GM21737 (cell line): ENCODE measurements around the gene SPATC1L.

Experiments
- ATAC-seq: cut with Tn5 transposase; IDR thresholded peaks from one replicate; pipeline ENCODE4 v1.9.1; 2021; ENCODE audit warnings: mild to moderate bottlenecking, moderate library complexity; ENCODE audit not compliant: unreplicated experiment

The SPATC1L gene

DNA sequence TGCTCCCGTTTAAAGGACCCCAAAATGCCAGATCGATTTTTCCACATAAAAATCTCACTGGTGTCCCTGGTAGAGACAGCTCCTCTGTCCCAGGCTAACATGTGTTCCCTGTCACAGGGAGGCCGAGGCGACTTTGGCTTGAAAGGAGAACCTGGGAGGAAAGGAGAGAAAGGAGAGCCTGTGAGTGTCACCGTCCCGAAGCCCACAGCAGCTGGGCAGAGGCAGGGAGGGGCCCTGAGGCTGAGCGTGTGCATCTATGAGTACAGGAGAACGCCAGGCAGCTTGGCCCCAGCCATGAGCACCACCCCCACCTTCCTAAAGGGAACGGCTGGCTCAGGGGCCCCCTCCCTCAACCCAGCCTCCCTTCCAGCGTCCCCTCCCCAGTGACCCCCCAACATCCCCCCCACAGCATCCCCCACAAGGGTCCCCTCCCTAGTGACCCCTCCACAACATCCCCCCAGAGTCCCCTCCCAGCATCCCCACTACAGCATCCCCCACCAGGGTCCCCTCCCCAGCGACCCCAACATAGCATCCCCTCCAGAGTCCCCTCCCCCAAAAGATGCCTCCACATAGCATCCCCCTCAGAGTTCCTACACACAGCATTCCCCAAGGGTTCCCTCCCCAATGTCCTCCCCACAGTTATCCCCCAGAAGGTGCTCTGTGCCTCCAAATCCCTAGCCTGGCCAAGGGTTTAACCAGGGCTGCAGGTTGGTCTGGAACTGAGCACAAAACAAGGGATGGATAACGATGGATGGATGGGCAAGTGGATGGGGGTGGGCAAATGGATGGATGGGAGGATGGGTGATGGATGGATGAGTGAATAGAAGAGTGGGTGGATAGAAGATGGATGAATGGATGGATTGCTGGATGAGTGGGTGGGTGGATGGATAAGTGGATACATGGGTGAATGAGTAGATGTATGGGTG, 61.2 kb downstream of the SPATC1L start:
- ATAC-seq, result no peak

DNA sequence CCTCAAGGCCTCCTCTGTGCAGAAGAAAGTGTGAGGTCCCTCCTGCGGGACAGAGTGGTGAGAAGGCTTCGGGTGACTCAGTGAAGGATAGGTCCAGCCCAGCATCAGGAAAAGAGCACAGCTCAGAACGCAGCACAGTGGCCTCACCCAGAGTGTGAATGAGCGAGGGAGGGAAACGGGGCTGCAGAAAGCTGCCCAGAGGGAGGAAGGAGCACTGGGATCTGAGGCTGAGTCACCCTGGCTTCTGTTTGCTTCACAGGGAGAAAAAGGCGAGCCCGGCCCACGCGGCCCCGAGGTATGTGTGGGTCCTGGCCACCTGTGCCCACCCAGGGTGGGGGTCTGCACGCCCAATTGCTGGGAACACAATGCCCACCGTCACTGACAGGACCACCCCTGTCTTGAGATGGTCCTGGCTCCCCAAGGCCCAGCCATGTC, 62.0 kb downstream of the SPATC1L start:
- ATAC-seq, result no peak

DNA sequence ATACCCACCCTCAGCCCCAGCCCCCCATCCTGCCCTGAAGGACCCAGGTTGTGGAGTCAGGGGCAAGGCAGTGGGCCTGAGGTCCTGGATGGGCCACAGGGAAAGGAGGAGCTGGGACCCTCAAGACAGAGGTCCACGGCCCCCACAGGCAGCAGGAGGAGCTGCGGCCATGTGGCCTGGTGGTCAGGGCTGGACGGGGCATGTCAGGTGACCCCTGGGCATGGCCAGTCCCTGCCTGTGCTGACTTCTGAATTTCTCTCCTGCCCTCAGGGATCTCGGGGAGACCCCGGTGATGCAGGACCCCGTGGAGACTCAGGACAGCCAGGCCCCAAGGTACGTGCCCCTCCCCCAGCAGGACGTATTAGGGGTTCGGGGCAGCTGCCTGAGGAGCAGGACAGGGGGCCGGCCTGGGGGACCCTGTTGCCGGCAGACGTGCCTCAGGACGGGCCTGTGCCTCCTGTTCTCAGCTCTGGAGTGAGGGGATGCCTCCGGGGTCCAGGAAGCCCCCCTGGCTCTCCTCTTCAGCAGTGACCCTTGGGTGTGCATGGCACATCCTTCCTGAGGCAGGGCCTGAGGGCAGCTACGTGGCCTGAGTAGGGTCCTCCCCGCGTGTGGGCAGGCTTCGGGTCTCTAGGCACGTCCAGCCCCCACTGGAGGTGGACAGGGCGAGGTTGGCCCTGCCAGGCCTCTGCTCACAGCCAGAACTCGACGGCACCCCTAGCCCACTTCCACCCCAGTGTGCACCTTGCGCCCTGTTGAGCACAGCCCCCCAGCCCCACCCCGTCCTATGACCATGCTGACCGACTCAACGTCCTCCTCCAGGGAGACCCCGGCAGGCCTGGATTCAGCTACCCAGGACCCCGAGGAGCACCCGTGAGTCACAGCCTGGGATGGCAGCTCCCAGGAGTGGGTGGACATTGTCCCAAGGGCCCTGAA, 62.7 kb downstream of the SPATC1L start:
- no peak for ATAC-seq

DNA sequence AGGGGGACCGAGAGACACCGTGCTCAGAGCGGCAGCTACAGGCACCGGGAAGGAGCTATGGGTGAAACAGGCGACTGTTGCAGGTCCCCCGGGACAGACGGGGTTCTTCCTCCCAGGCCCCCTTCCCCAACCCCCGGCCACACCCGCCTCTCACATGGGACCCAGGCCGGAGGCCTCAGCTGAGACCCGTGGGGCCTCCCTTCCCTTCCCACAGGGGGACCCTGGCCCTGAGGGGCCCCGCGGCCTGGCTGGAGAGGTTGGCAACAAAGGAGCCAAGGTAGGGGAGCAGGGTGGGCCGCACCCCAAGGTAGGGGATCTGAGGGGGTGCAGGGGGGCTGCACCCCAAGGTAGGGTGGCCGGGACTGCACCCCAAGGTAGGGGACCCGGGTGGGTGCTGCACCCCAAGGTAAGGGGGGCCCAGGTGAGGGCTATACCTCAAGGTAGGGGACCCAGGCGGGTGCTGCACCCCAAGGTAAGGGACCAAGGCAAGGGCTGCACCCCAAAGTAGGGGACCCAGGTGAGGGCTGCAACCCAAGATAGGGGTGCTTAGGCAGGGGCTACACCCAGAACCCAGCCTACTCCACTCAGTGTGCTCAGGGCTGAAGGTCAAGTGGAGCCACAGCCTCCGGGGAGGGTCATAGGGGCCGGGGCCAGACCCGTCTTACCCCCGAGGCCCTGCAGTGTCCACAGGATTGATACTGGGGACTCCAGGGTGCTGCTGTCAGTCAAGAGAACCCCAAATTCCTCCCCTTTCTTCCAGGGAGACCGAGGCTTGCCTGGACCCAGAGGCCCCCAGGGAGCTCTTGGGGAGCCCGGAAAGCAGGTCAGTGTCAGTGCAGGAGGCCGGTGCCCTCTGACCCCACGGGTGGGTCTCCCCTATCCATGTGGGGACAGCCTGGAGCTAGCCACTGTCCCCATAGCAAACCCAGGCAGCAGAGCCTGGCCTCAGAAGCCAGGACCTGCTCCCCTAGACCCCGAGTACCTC, 63.7 kb downstream of the SPATC1L start:
- no peak for ATAC-seq

GRCh38 chr21:46119637-46120271, 64.5 kb downstream of the SPATC1L start:
- no peak for ATAC-seq

GRCh38 chr21:46119144-46119636, 65.1 kb downstream of the SPATC1L start:
- ATAC-seq, result no peak

DNA sequence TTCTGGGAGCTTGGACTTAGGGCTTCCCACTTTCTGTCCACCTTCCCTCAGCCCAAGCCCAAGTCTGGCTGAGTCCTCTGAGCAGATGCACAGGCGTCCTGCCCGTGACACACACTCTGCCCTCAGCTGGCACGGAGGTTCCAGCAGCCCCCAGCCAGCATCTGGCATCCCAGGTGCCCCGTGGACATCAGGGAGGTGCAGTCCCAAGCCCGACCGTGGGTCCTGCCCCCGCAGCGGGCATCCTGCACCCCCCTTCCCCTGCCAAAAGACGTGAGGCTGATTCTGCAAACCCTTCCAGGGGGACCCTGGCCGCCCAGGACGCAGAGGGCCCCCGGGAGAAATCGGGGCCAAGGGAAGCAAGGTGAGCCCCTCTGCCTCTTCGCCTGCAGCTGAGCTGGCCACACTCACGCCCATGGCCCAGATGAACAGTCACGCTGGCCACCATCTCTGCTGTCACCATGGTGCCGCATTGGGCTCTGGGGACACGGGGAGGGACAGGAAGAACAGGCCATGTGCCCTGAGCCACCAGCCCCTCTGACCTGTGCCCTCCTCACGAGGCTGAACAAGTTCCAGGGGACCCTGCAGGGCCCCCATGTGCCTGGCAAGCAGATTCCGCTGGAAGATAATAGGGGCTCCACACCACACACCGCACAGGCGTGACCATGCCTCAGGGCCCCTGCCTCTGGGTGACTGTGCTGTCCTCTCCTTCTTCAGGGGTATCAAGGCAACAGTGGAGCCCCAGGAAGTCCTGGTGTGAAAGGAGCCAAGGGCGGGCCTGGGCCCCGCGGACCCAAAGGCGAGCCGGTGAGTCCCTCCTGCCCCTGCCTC, 65.7 kb downstream of the SPATC1L start:
- no peak for ATAC-seq

DNA sequence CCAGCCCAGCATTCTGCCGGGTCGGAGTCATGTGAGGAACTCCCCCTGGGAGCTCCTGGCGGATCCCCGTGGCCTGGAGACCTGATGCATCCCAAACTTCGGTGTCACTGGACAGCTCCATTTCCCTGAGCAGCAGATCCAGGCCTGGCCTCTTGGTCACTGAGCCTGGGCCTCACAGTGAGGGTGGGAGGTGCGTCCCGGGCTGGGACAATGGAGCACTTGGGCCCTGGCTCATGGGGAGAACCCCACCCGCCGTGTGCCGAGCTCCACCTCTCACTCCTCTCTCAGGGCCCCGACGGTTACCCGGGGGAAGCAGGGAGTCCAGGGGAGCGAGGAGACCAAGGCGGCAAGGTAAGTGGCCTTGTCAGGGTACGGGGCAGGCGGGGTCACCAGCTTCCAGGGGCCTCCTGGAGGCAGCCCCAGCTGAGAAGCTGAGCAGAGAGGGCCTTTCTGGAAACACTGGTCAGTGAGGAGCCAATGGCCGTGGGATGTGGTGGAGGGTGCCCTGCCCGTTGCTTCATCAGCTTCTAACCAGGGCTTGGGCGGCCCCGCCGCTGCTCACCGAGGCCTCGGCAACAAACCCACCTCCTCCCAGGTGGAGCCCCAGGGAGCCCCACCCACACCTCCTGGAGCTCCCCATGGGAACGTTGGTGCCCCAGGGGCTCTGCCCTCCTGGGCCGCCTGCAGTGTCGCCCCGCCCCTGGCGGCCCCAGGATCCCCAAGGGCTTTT, 66.5 kb downstream of the SPATC1L start:
- ATAC-seq, result no peak

GRCh38 chr21:46116776-46117585, 67.3 kb downstream of the SPATC1L start:
- ATAC-seq, result no peak

DNA sequence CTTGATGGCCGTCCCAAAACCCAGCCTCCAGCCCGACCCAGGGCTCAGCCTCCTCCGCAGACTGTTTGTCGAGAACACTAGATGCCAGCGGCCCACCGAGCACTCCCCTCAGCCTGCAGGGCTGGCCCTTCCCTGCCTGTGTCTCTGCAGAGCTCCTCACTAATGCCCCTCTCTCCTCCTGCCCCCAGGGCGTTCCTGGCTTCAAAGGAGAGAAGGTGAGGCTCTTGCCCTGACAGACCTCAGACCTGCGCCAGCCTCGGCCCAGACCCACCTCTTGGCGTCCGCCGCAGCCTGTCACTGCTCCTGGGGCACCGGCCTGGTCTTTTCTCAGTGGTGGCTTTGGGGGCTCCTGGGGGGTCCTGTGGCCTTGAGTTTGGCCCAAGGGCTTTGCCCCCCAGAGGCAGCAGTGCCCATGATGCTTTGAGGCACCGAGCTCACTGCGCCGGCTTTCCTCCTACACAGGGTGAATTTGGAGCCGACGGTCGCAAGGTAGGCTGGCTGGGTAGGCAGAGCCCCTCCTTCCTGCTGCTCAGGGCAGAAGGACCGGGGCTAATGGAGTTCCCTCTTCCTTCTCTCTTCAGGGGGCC, 68.0 kb downstream of the SPATC1L start:
- no peak for ATAC-seq

DNA sequence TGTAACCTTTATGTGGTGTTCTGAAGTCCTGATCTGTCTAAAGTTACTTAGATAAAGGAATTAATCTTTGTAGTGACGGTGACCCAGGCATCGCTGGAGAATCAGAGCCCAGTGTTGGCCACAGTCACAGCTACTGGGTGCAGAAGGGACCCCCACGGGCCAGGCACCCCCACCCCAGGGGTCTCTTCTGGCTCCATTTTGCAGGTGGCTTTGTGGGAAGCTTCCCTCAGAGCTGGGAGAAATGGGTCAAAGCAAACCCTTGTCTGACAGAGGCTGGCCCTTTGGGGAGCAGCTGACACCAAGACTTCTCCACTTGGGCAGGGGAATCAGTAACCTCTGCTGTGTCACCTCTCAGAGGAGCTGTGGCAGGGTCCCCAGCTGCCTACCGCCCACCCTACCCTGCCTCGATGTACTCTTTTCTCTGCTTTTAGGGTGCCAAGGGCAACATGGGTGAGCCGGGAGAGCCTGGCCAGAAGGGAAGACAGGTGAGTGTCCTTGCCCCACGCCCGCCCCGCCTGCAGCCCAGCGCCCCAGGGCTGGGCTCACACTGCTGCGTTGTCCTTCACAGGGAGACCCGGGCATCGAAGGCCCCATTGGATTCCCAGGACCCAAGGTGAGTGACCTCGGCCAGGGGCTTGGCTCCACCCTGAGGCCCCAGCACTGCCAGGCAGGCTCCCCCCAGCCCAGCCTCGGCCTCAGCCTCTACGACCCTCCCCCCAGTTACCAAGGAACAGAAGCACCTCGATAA, 68.6 kb downstream of the SPATC1L start:
- ATAC-seq, result no peak

DNA sequence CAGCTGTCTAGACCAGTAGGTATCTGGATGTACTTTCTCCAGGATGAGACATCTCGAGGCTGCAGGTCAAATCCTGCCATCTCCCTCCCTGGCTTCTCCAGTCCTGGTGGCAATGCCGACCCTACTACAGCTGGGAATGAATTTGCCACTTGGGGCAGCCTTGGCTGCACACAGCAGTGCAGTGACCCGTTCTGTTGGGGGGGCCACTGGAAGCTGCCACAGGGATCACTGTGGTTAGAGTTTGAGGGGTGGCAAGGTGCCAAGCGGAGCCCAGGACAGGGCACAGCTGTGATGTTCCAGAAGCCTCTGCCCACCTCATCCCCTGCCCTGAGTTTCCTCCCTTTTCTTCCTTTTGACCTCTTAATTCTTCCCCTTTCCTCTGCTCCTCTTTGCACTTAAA, 69.3 kb downstream of the SPATC1L start:
- no peak for ATAC-seq

DNA sequence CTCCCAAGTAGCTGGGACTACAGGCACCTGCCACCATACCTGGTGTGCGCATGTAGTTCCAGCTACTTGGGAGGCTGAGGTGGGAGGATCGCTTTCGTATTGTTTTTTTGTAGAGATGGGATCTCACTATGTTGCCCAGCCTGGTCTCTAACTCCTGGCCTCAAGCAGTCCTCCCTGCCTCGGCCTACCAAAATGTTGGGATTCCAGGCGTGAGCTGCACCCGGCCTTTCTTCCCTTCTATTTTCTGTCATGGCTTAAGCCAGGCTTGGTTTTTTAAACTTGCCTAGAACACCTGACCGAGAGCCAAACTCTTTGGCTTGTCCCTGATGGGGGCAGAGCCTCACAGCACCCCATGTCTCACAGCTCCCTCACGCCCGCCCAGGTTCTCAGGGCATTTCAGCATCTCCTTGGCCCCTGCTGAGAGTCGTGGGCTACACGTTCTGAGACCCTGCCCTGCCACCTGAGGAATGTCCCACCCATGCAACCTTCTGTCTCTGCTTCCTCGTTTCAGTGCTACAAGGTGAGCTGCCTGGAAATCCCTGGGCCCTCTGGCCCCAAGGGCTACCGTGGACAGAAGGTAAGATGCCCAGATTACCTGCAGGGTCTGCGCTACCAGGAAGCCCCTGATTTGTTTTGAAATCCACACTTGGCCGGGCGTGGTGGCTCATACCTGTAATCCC, 70.6 kb downstream of the SPATC1L start:
- ATAC-seq, result no peak

- ATAC-seq, result no peak
Observed at GRCh38 chr21:46112725-46113215, 71.5 kb downstream of the SPATC1L start.

DNA sequence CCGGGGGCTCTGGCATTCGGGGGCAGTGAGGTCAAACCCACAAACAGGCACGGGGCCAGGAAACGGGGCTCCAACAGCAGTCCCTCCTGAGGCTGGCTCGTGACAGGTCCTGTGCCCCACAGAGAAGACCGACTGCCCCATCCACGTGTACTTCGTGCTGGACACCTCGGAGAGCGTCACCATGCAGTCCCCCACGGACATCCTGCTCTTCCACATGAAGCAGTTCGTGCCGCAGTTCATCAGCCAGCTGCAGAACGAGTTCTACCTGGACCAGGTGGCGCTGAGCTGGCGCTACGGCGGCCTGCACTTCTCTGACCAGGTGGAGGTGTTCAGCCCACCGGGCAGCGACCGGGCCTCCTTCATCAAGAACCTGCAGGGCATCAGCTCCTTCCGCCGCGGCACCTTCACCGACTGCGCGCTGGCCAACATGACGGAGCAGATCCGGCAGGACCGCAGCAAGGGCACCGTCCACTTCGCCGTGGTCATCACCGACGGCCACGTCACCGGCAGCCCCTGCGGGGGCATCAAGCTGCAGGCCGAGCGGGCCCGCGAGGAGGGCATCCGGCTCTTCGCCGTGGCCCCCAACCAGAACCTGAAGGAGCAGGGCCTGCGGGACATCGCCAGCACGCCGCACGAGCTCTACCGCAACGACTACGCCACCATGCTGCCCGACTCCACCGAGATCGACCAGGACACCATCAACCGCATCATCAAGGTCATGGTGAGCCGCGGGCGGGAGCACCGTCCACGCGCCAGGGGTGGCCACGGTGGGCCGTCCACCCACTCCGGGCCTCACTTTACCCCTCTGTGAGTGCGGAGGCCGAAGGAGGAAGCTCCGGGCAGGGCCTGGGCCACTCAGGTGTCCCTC, 72.2 kb downstream of the SPATC1L start:
- no peak for ATAC-seq
